ENCODE results near the gene NSG1.

The NSG1 gene

DNA sequence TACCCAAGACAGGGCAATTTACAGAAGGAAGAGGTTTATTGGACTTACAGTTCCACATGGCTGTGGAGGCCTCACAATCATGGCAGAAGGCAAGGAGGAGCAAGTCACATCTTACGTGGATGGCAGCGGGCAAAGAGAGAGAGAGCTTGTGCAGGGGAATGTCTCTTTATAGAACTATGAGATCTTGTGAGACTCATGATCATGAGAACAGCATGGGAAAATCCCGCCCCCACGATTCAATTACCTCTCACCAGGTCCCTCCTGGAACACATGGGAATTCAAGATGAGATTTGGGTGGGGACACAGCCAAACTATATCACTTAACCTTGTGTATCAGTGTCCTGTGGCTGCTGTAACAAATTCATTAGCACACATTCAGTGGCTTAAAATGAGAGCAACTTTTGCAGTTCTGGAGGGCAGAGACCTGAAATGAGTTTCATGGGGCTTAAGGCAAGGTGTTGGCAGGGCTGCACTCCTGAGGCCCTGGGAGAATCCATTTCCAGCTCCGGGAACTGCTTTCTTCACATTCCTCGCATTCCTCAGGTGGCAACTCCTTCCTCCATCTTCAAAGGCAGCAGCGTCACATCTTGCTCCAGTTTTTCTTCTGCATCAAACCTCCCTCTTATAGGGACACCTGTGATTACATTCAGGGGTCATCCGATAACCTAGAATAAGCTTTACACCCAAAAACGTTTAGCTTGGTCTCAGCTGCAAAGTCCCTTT is 22.3 kb upstream of the NSG1 start:
- Mint-ChIP-seq H3K27ac (no peak overlapping the region), H3K36me3 (ENCODE audit: low read depth) (no peaks in the 10 kb centered on the region), H3K4me1 (peaks cover 33% of the 10 kb centered on the region), H3K9me3 (peaks cover 29% of the 10 kb centered on the region), H3K27me3 (ENCODE audit: low read depth, poor library complexity) (peaks cover 17% of the 10 kb centered on the region), H3K4me3 (no peak overlapping the region)
- TF ChIP-seq, protein P1, sequence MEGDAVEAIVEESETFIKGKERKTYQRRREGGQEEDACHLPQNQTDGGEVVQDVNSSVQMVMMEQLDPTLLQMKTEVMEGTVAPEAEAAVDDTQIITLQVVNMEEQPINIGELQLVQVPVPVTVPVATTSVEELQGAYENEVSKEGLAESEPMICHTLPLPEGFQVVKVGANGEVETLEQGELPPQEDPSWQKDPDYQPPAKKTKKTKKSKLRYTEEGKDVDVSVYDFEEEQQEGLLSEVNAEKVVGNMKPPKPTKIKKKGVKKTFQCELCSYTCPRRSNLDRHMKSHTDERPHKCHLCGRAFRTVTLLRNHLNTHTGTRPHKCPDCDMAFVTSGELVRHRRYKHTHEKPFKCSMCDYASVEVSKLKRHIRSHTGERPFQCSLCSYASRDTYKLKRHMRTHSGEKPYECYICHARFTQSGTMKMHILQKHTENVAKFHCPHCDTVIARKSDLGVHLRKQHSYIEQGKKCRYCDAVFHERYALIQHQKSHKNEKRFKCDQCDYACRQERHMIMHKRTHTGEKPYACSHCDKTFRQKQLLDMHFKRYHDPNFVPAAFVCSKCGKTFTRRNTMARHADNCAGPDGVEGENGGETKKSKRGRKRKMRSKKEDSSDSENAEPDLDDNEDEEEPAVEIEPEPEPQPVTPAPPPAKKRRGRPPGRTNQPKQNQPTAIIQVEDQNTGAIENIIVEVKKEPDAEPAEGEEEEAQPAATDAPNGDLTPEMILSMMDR (IDR thresholded peaks at IDR 0.05), result no peak
- no peak for DNase-seq

DNA sequence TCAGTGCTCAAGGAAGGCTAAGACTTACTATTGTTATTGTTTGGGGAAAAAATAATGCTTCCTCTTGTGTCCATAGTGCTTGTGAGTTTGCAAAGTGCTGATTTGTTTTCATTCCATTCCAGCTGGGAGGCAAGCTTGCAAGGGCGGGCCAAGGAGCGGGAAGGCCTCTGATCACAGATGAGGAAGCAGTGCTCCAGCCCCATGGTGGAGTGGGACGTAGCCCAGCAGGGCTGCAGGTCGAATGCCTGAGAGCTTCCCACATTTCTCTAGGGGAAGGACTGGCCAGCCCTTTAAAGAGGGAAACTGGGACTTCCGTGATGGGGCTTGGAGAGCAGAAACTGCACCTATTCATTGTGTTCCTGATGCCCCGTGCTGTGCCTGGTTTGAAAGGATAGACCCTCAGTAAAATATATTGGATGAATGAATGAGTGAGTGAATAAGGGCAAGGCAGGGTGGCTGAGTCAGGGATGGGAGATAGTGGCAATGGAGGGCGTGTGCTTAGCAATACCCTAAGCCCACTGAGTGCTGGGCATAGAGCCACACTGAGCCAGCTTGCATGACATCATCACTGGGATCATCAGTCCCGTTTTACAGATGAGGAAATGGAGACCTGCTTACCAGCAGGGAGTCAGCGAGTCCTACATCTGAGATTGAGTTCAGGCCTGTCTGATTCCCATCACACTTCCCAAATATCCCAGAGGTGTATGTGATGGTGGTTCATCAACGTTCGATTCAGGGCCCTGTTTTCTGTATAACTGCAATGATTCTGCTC is 17.9 kb upstream of the NSG1 start:
- Mint-ChIP-seq H3K4me1 (peaks cover 3% of the 10 kb centered on the region), H3K36me3 (ENCODE audit: low read depth) (no peaks in the 10 kb centered on the region), H3K9me3 (peaks cover 19% of the 10 kb centered on the region), H3K4me3 (no peak overlapping the region), H3K27ac (no peak overlapping the region), H3K27me3 (ENCODE audit: low read depth, poor library complexity) (peaks cover 35% of the 10 kb centered on the region)
- TF ChIP-seq, protein P1 (IDR thresholded peaks at IDR 0.05), result no peak
- no peak for DNase-seq

DNA sequence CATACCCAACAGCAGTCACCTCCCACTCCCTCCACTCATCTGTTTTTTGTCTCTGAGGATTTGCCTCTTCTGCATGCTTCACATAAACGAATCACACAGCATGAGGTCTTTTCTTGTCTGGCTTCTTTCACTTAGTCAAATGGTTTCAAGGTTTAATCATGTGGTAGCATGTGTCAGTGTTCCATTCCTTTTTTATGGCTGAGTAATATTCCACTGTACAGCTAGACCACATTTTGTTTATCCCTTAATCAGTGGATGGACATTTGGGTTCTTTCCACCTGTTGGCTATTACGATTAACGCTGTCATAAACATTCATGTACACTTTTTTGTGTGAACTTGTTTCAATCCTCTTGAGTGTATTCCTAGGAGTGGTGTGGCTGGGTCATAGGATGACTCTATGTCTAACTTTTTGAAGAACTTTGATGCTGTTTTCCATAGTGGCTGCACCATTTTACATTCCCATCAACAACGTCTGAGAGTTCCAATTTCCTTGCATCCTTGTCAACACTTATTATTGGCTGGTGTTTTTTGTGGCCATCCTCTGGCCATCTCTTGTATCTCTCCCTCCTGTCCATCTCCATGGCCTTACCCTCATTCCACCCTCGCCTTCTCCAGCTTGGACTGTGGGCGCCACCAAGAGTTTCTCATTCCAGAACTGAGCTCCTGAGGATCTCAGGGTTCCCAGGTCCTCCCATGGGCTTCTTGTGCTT is 12.4 kb upstream of the NSG1 start:
- no peak for DNase-seq
- no peak overlapping the region for H3K4me3 Mint-ChIP-seq
- H3K36me3 Mint-ChIP-seq (ENCODE audit: low read depth), result no peaks in the 10 kb centered on the region
- no peak overlapping the region for H3K27ac Mint-ChIP-seq
- H3K9me3 Mint-ChIP-seq, result peaks cover 3% of the 10 kb centered on the region
- TF ChIP-seq, protein P1 (IDR thresholded peaks at IDR 0.05), result no peak
- peaks cover 33% of the 10 kb centered on the region for H3K27me3 Mint-ChIP-seq (ENCODE audit: low read depth, poor library complexity)
- no peaks in the 10 kb centered on the region for H3K4me1 Mint-ChIP-seq

DNA sequence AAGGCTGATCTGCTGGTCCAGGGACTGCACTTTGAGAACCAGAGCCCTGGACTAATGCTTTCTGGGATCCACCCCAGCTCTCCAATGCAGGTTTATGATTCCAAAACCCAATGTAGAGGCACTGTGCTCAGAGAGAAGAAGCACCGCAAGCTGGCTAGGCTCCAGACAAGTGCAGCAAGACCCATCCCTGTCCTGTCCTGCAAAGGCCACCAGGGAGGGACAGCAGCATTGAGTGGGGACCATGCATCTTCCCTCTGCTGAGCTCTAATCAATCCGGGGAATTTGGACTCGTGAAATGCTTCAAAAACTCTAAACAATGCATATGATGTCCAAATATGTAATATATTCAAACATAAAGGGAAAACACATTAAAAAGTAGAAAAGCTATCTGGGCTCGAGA is 10.8 kb upstream of the NSG1 start:
- H3K9me3 Mint-ChIP-seq, result peaks cover 3% of the 10 kb centered on the region
- no peaks in the 10 kb centered on the region for H3K4me1 Mint-ChIP-seq
- DNase-seq, result no peak
- H3K27ac Mint-ChIP-seq, result no peak overlapping the region
- no peaks in the 10 kb centered on the region for H3K36me3 Mint-ChIP-seq (ENCODE audit: low read depth)
- TF ChIP-seq, protein P1 (IDR thresholded peaks at IDR 0.05), result no peak
- peaks cover 37% of the 10 kb centered on the region for H3K27me3 Mint-ChIP-seq (ENCODE audit: low read depth, poor library complexity)
- no peak overlapping the region for H3K4me3 Mint-ChIP-seq

DNA sequence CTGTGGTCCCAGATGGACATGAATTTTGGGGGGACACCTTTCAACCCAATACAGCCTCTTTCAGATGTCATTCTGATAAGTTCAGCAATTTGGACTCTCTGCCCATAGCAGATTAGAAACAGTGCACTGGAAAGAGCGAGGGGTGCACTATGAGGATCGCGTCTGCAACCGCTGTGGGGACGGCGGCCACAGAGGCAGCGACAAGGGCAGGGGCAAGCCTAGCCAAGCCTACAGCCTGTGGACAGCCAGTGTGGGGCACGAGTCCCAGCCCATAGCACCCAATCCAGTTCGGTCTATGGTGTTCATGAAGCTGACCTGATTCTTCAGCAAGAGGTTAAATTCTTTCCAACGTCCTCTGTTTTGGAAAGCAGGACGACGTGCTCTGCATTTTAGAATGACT is 9.7 kb upstream of the NSG1 start:
- DNase-seq, result no peak
- TF ChIP-seq, protein P1 (IDR thresholded peaks at IDR 0.05), result no peak
- Mint-ChIP-seq H3K4me1 (no peaks in the 10 kb centered on the region), H3K36me3 (ENCODE audit: low read depth) (no peaks in the 10 kb centered on the region), H3K9me3 (peaks cover 3% of the 10 kb centered on the region), H3K27ac (no peak overlapping the region), H3K27me3 (ENCODE audit: low read depth, poor library complexity) (peaks cover 37% of the 10 kb centered on the region), H3K4me3 (no peak overlapping the region)
